ENCODE measurements around the gene OPALIN. TPM values are rescaled to one million over a fixed set of nuclear protein-coding genes. Genes with fewer than 3 reads are reported as not detected.
A peak's percentile ranks its signal among the peaks of the same experiment; 100 is the strongest.

OPALIN gene
- total and polyA plus RNA-seq, 11 donors, result 0.16 TPM; not detected in 10

GRCh38 chr10:96402417-96403305, 43.9 kb upstream of the OPALIN start:
- H3K4me1 ChIP-seq, result peaks cover 0 to 36% (median 10%) of the 10 kb centered on the region in 12 donors
- H3K27me3 ChIP-seq, result peaks cover 0 to under 1% (median 0%) of the 10 kb centered on the region in 9 donors
- H3K9me3 ChIP-seq, result no peaks in the 10 kb centered on the region
- TF ChIP-seq POLR2A (IDR thresholded peaks at IDR 0.05), result no peak
- no peak for TF ChIP-seq CTCF (IDR thresholded peaks at IDR 0.05)
- no peak for ATAC-seq
- intact Hi-C loops (cut with DNase I), result loop anchor here in 1 of 10 donors (5.0 kb wide), 1 partner anchor 1300 kb away; no protein-coding TSS in a partner anchor
- H3K27ac ChIP-seq, result peak overlapping the region in 1 of 12 donors; percentile 20
- 77 to 87% (median 82%) methylated on average over 14 to 16 of the region's 16 CpGs for WGBS, 4 donors
- H3K4me3 ChIP-seq, result no peak overlapping the region
- H3K36me3 ChIP-seq, result no peaks in the 10 kb centered on the region
- no peak for DNase-seq

DNA sequence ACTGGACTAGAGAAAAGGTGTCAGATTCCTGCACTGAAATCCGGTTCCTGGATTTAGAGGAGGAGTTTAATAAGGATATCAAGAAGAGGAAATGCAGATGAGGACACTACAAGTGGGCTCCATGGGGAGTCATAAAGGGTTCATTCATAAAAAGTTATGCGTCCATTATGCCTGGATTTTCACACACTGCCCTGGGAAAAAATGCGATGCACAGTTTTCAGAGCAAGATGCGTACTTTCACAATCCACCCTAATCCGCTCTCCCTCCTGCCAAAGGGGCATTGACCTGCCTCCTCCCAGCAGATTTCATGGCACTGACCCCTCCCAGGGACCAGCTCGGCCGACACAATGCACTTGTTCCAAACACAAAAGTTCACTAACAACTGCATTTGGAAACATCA, 42.2 kb upstream of the OPALIN start:
- no peaks in the 10 kb centered on the region for H3K36me3 ChIP-seq
- no peaks in the 10 kb centered on the region for H3K9me3 ChIP-seq
- intact Hi-C loops (cut with DNase I), result loop anchor here in 1 of 10 donors (5.0 kb wide), 1 partner anchor 1301 kb away; no protein-coding TSS in a partner anchor
- WGBS, 4 donors, result 41 to 54% (median 50%) methylated on average over 7 of the region's 7 CpGs
- H3K4me1 ChIP-seq, result peaks cover 0 to 52% (median 15%) of the 10 kb centered on the region in 12 donors
- no peak overlapping the region for H3K4me3 ChIP-seq
- peak overlapping the region in 4 of 12 donors; percentile 19 to 42 (median 32) for H3K27ac ChIP-seq
- TF ChIP-seq POLR2A (IDR thresholded peaks at IDR 0.05) (no peak), CTCF (IDR thresholded peaks at IDR 0.05) (no peak)
- no peak for DNase-seq
- H3K27me3 ChIP-seq, result peaks cover 0 to 9% (median 0%) of the 10 kb centered on the region in 9 donors
- ATAC-seq, result peak in 1 of 4 donors; percentile 35

GRCh38 chr10:96400465-96400864, 41.7 kb upstream of the OPALIN start:
- ATAC-seq, result no peak
- H3K27ac ChIP-seq, result peak overlapping the region in 1 of 12 donors; percentile 42
- H3K4me1 ChIP-seq, result peaks cover 0 to 52% (median 15%) of the 10 kb centered on the region in 12 donors
- no peak for TF ChIP-seq CTCF (IDR thresholded peaks at IDR 0.05)
- no peak for TF ChIP-seq POLR2A (IDR thresholded peaks at IDR 0.05)
- no peak overlapping the region for H3K4me3 ChIP-seq
- H3K36me3 ChIP-seq, result no peaks in the 10 kb centered on the region
- DNase-seq, result no peak
- intact Hi-C loops (cut with DNase I), result loop anchor here in 1 of 10 donors (5.0 kb wide), 1 partner anchor 1302 kb away; no protein-coding TSS in a partner anchor
- H3K27me3 ChIP-seq, result peaks cover 0 to 9% (median 0%) of the 10 kb centered on the region in 9 donors
- no peaks in the 10 kb centered on the region for H3K9me3 ChIP-seq
- 49 to 78% (median 55%) methylated on average over 3 of the region's 3 CpGs for WGBS, 4 donors

GRCh38 chr10:96397902-96398301, 39.1 kb upstream of the OPALIN start:
- TF ChIP-seq POLR2A (IDR thresholded peaks at IDR 0.05) (no peak), CTCF (IDR thresholded peaks at IDR 0.05) (no peak)
- Histone ChIP-seq H3K9me3 (no peaks in the 10 kb centered on the region), H3K4me3 (no peak overlapping the region), H3K27ac (peak overlapping the region in 6 of 12 donors; percentile 40 to 70 (median 63)), H3K27me3 (peaks cover 0 to 9% (median 0%) of the 10 kb centered on the region in 9 donors), H3K4me1 (peaks cover 0 to 52% (median 15%) of the 10 kb centered on the region in 12 donors), H3K36me3 (no peaks in the 10 kb centered on the region)
- peak; percentile 76 to 89 (median 86) for ATAC-seq
- DNase-seq, result peak in 4 of 5 donors; percentile 56 to 72 (median 62)
- 48 to 64% (median 61%) methylated on average over 1 of the region's 1 CpG for WGBS, 4 donors
- intact Hi-C loops (cut with DNase I), result loop anchor here (2.0 to 10.0 kb wide), 13 partner anchors 74 to 817 kb away; partner anchors contain the start of genes TLL2 (in 7 of the 10) and LCOR (in 4 of the 10)

Data from heart left ventricle (tissue), 16 donors.